ENCODE results near the gene H1-8.

DNA sequence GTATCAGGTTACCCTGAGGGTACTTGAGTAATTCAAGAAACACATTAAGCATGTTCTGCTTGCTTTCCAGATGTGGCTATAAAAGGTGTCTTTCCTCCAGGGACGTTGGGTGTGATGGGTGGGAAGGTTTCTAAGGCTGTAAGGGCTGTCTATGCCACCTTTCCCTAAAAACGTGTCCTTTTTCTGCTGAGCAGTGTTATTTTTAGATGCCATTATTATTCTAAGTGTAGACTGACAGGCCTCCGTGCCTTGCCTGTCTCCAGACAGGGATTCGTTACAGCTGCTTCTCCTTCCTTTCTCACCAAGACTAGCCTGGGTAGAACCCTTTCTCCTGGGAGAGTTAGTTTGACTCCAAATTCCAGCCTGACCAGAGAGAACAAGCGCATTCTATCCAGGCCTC, 41.3 kb upstream of the H1-8 start:
- TF ChIP-seq CTCF (conservative IDR thresholded peaks at IDR 0.05) (no peak), EZH2 (IDR thresholded peaks at IDR 0.05; ENCODE audit: low read depth) (no peak)
